Brain microvascular endothelial cell (primary cell): ENCODE measurements around the gene BCAT1.
"Not testable (repeated sequence)": the region's sequence is repeated elsewhere in the genome, so short reads cannot be mapped to it uniquely, and the experiment has no call there.

ENCODE experiments used
- DNase-seq: peaks from one replicate; pipeline ENCODE4 v3.0.0-alpha.2; 2020
- H3K27ac ChIP-seq: fragments of 250-450 bp; sonication (Bioruptor Pico); 2 replicates; pipeline ENCODE4 v1.5.1; 2020; ENCODE audit warnings: mild to moderate bottlenecking, moderate library complexity
- H3K27me3 ChIP-seq: fragments of 250-450 bp; sonication (Bioruptor Pico); replicated peaks from 2 replicates; pipeline ENCODE4 v1.5.1; 2020; ENCODE audit warnings: mild to moderate bottlenecking
- H3K36me3 ChIP-seq: fragments of 250-450 bp; sonication (Bioruptor Pico); replicated peaks from 2 replicates; pipeline ENCODE4 v1.5.1; 2020; ENCODE audit warnings: mild to moderate bottlenecking
- H3K4me3 ChIP-seq: 2 replicates; pipeline ENCODE4 v1.5.1; 2011; ENCODE audit warnings: low read depth, mild to moderate bottlenecking, control low read depth, low read length, moderate library complexity
- in situ Hi-C: cut with HindIII; loops from 2 replicates; pipeline ENCODE4 v1.10.0; 2017; ENCODE audit warnings: low sequenced_read_pairs, low pct_ligation_motif_present
- TF ChIP-seq, protein P1 (sequence below): IDR thresholded peaks from 2 replicates; pipeline ENCODE4 v1.5.1; 2011; ENCODE audit warnings: low read depth, mild to moderate bottlenecking, moderate library complexity, low read length, control low read depth, inconsistent platforms; ENCODE audit errors: missing control alignments

Gene BCAT1

GRCh38 chr12:24918596-24918995, 30.3 kb downstream of the BCAT1 start:
- in situ Hi-C loops: no loop called here
- Histone ChIP-seq H3K27me3 (no peaks in the 10 kb centered on the region), H3K27ac (no peak overlapping the region), H3K4me3 (no peak overlapping the region), H3K36me3 (no peaks in the 10 kb centered on the region)
- DNase-seq: no peak
- TF ChIP-seq, protein P1, sequence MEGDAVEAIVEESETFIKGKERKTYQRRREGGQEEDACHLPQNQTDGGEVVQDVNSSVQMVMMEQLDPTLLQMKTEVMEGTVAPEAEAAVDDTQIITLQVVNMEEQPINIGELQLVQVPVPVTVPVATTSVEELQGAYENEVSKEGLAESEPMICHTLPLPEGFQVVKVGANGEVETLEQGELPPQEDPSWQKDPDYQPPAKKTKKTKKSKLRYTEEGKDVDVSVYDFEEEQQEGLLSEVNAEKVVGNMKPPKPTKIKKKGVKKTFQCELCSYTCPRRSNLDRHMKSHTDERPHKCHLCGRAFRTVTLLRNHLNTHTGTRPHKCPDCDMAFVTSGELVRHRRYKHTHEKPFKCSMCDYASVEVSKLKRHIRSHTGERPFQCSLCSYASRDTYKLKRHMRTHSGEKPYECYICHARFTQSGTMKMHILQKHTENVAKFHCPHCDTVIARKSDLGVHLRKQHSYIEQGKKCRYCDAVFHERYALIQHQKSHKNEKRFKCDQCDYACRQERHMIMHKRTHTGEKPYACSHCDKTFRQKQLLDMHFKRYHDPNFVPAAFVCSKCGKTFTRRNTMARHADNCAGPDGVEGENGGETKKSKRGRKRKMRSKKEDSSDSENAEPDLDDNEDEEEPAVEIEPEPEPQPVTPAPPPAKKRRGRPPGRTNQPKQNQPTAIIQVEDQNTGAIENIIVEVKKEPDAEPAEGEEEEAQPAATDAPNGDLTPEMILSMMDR: no peak

DNA sequence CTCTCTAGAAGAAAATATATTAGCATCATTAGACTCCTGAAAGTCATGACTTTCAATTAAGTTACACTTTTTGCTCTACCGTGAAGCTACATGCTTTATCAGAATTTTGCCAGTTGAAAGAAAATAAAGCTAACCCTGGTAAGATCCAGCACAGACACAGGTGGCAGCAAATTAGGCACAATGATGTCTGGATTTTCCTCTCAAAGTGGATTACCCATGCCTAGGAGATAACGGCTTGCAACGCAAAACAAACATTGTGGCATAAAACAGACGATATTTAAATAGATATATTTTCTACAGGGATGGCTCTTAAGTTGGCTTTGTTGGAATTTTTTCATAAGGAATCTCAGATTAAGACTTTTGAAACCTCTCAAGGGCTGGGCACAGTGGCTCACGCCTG, 33.4 kb downstream of the BCAT1 start:
- no peak for DNase-seq
- H3K4me3 ChIP-seq: no peak overlapping the region
- TF ChIP-seq, protein P1: no peak
- in situ Hi-C loops: no loop called here
- H3K27me3 ChIP-seq: no peaks in the 10 kb centered on the region
- no peak overlapping the region for H3K27ac ChIP-seq
- no peaks in the 10 kb centered on the region for H3K36me3 ChIP-seq

DNA sequence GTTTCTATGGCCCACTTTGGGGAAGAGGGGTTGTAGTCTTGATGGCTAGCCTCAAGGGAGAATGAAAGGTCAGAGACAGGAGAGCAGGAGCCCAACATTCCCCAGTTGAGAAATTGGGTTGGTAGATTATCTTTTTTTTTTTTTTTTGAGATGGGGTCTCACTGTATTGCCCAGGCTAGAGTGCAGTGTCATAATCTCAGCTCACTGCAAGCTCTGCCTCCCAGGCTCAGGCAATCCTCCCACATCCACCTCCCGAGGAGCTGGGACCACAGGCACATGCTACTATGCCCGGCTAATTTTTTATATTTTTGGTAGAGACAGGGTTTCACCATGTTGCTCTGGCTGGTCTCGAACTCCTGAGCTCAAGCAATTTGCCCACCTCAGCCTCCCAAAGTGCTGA, 34.9 kb downstream of the BCAT1 start:
- H3K27me3 ChIP-seq: no peaks in the 10 kb centered on the region
- DNase-seq: no peak
- in situ Hi-C loops: no loop called here
- H3K4me3 ChIP-seq: no peak overlapping the region
- TF ChIP-seq, protein P1: no peak
- no peaks in the 10 kb centered on the region for H3K36me3 ChIP-seq
- no peak overlapping the region for H3K27ac ChIP-seq

DNA sequence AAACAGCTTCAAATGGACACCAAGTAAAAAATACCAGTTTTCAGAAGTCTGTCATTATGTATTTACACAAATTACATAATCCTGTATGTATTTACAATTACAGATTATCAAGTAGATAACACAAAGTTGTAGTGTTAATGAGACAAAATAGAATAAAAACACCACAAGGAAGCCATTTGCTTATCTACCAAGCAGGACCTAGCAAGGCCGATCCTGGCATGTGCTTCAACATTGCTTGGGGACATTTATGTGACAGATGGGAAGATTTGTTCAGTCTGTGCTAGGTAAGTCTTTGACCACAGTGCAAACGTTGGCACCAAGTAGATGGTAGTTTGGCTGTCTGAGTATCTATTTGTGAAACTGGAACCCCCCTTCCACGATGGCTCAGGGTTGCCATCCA, 35.8 kb downstream of the BCAT1 start:
- in situ Hi-C loops: no loop called here
- Histone ChIP-seq H3K27me3 (no peaks in the 10 kb centered on the region), H3K36me3 (peaks cover under 1% of the 10 kb centered on the region), H3K4me3 (no peak overlapping the region), H3K27ac (no peak overlapping the region)
- TF ChIP-seq, protein P1: no peak
- DNase-seq: no peak

GRCh38 chr12:24911271-24911791, 37.6 kb downstream of the BCAT1 start:
- in situ Hi-C loops: no loop called here
- Histone ChIP-seq H3K27ac (peak overlapping the region; percentile 90), H3K36me3 (peaks cover 2% of the 10 kb centered on the region), H3K27me3 (no peaks in the 10 kb centered on the region), H3K4me3 (no peak overlapping the region)
- TF ChIP-seq, protein P1: no peak
- peak; percentile 85 for DNase-seq

GRCh38 chr12:24910192-24910591, 38.7 kb downstream of the BCAT1 start:
- H3K27me3 ChIP-seq, DNase-seq, H3K4me3 ChIP-seq, in situ Hi-C loops, H3K36me3 ChIP-seq: not testable (repeated sequence)
- peak overlapping the region; percentile 90 for H3K27ac ChIP-seq
